ENCODE data around the gene NEAT1. TPM values are rescaled to one million over a fixed set of nuclear protein-coding genes. Genes with fewer than 3 reads are reported as not detected.
A peak's percentile ranks its signal among the peaks of the same experiment; 100 is the strongest.

NEAT1 gene
- total RNA-seq, 1 donor from 2014 or later = 43.4 TPM

DNA sequence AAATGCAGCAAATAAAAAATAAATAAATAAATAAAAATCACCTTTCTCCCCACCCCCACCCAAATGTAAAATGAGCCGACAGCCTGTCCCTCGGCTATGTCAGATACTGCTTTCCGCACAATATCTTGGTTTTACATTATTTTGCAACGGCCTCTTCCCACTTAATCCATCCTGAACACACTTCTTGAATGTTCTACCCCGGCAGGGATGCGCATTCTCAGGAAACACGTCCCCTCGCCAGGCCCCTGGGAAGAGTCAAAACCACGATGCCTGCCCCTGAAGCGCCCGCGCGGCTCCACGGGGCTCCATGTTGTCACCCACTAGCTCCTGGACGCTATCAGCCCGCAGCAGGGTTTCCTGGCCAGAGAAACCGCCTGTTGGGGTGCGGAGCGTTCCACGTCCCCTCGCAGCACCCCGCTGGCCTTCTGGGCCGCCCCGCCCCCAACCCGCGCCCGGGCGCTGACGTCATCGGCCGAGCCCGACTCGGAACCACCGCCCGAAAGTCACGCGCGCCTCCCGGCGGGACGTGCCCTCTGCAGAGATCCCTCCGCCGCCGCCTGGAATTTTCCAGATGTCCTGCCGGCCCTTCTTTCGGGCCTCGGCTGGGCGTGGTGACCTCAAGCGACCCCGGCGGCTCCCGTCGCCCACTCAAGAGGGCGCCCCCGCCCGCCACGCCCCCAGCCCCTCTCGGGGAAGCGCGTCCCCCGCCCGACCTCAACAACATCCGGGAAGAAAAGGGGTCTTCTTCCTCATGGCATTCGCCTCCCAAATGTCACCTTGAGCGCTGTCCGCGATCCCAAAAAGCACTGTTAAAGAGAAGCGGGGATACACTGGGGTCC lies 585 bp upstream of the NEAT1 start:
- TF ChIP-seq, protein P1, sequence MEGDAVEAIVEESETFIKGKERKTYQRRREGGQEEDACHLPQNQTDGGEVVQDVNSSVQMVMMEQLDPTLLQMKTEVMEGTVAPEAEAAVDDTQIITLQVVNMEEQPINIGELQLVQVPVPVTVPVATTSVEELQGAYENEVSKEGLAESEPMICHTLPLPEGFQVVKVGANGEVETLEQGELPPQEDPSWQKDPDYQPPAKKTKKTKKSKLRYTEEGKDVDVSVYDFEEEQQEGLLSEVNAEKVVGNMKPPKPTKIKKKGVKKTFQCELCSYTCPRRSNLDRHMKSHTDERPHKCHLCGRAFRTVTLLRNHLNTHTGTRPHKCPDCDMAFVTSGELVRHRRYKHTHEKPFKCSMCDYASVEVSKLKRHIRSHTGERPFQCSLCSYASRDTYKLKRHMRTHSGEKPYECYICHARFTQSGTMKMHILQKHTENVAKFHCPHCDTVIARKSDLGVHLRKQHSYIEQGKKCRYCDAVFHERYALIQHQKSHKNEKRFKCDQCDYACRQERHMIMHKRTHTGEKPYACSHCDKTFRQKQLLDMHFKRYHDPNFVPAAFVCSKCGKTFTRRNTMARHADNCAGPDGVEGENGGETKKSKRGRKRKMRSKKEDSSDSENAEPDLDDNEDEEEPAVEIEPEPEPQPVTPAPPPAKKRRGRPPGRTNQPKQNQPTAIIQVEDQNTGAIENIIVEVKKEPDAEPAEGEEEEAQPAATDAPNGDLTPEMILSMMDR (IDR thresholded peaks at IDR 0.05; ENCODE audit: unreplicated experiment) = no peak
- peaks cover 31% of the 10 kb centered on the region for H3K27me3 Mint-ChIP-seq (ENCODE audit: unreplicated experiment)
- H3K9me3 Mint-ChIP-seq (ENCODE audit: unreplicated experiment) = no peaks in the 10 kb centered on the region
- peaks cover 4% of the 10 kb centered on the region for H3K36me3 Mint-ChIP-seq (ENCODE audit: low read depth, unreplicated experiment)
- DNase-seq (ENCODE audit: low spot score) = peak; percentile 96
- peak overlapping the region; percentile 98 for H3K27ac Mint-ChIP-seq (ENCODE audit: unreplicated experiment)
- H3K4me3 Mint-ChIP-seq (ENCODE audit: unreplicated experiment) = peak overlapping the region; percentile 88
- peaks cover 82% of the 10 kb centered on the region for H3K4me1 Mint-ChIP-seq (ENCODE audit: unreplicated experiment)

DNA sequence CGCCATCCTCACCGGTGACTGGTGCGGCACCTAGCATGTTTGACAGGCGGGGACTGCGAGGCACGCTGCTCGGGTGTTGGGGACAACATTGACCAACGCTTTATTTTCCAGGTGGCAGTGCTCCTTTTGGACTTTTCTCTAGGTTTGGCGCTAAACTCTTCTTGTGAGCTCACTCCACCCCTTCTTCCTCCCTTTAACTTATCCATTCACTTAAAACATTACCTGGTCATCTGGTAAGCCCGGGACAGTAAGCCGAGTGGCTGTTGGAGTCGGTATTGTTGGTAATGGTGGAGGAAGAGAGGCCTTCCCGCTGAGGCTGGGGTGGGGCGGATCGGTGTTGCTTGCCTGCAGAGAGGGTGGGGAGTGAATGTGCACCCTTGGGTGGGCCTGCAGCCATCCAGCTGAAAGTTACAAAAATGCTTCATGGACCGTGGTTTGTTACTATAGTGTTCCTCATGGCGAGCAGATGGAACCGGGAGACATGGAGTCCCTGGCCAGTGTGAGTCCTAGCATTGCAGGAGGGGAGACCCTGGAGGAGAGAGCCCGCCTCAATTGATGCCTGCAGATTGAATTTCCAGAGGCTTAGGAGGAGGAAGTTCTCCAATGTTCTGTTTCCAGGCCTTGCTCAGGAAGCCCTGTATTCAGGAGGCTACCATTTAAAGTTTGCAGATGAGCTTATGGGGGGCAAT lies 1.1 kb downstream of the NEAT1 start:
- H3K4me1 Mint-ChIP-seq (ENCODE audit: unreplicated experiment) = peaks cover 81% of the 10 kb centered on the region
- peaks cover 4% of the 10 kb centered on the region for H3K36me3 Mint-ChIP-seq (ENCODE audit: low read depth, unreplicated experiment)
- H3K27ac Mint-ChIP-seq (ENCODE audit: unreplicated experiment) = peak overlapping the region; percentile 86
- TF ChIP-seq, protein P1 (IDR thresholded peaks at IDR 0.05; ENCODE audit: unreplicated experiment) = no peak
- H3K27me3 Mint-ChIP-seq (ENCODE audit: unreplicated experiment) = peaks cover 27% of the 10 kb centered on the region
- H3K9me3 Mint-ChIP-seq (ENCODE audit: unreplicated experiment) = no peaks in the 10 kb centered on the region
- DNase-seq (ENCODE audit: low spot score) = no peak
- H3K4me3 Mint-ChIP-seq (ENCODE audit: unreplicated experiment) = peak overlapping the region; percentile 86

DNA sequence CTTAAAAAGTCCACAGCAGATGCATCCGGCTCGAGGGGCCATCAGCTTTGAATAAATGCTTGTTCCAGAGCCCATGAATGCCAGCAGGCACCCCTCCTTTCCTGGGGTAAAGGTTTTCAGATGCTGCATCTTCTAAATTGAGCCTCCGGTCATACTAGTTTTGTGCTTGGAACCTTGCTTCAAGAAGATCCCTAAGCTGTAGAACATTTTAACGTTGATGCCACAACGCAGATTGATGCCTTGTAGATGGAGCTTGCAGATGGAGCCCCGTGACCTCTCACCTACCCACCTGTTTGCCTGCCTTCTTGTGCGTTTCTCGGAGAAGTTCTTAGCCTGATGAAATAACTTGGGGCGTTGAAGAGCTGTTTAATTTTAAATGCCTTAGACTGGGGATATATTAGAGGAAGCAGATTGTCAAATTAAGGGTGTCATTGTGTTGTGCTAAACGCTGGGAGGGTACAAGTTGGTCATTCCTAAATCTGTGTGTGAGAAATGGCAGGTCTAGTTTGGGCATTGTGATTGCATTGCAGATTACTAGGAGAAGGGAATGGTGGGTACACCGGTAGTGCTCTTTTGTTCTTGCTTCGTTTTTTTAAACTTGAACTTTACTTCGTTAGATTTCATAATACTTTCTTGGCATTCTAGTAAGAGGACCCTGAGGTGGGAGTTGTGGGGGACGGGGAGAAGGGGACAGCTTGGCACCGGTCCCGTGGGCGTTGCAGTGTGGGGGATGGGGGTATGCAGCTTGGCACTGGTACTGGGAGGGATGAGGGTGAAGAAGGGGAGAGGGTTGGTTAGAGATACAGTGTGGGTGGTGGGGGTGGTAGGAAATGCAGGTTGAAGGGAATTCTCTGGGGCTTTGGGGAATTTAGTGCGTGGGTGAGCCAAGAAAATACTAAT lies 1.9 kb downstream of the NEAT1 start:
- H3K27me3 Mint-ChIP-seq (ENCODE audit: unreplicated experiment) = peaks cover 22% of the 10 kb centered on the region
- H3K4me3 Mint-ChIP-seq (ENCODE audit: unreplicated experiment) = peak overlapping the region; percentile 49
- H3K27ac Mint-ChIP-seq (ENCODE audit: unreplicated experiment) = peak overlapping the region; percentile 5
- TF ChIP-seq, protein P1 (IDR thresholded peaks at IDR 0.05; ENCODE audit: unreplicated experiment) = no peak
- H3K9me3 Mint-ChIP-seq (ENCODE audit: unreplicated experiment) = no peaks in the 10 kb centered on the region
- DNase-seq (ENCODE audit: low spot score) = no peak
- peaks cover 4% of the 10 kb centered on the region for H3K36me3 Mint-ChIP-seq (ENCODE audit: low read depth, unreplicated experiment)
- H3K4me1 Mint-ChIP-seq (ENCODE audit: unreplicated experiment) = peaks cover 77% of the 10 kb centered on the region

DNA sequence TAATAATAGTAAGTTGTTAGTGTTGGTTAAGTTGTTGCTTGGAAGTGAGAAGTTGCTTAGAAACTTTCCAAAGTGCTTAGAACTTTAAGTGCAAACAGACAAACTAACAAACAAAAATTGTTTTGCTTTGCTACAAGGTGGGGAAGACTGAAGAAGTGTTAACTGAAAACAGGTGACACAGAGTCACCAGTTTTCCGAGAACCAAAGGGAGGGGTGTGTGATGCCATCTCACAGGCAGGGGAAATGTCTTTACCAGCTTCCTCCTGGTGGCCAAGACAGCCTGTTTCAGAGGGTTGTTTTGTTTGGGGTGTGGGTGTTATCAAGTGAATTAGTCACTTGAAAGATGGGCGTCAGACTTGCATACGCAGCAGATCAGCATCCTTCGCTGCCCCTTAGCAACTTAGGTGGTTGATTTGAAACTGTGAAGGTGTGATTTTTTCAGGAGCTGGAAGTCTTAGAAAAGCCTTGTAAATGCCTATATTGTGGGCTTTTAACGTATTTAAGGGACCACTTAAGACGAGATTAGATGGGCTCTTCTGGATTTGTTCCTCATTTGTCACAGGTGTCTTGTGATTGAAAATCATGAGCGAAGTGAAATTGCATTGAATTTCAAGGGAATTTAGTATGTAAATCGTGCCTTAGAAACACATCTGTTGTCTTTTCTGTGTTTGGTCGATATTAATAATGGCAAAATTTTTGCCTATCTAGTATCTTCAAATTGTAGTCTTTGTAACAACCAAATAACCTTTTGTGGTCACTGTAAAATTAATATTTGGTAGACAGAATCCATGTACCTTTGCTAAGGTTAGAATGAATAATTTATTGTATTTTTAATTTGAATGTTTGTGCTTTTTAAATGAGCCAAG lies 2.7 kb downstream of the NEAT1 start:
- DNase-seq (ENCODE audit: low spot score) = no peak
- H3K4me1 Mint-ChIP-seq (ENCODE audit: unreplicated experiment) = peaks cover 77% of the 10 kb centered on the region
- TF ChIP-seq, protein P1 (IDR thresholded peaks at IDR 0.05; ENCODE audit: unreplicated experiment) = no peak

More for the DNA sequence above, 2.7 kb downstream of the NEAT1 start:
- H3K27me3 Mint-ChIP-seq (ENCODE audit: unreplicated experiment) = peaks cover 22% of the 10 kb centered on the region
- H3K27ac Mint-ChIP-seq (ENCODE audit: unreplicated experiment) = no peak overlapping the region
- peak overlapping the region; percentile 49 for H3K4me3 Mint-ChIP-seq (ENCODE audit: unreplicated experiment)
- H3K36me3 Mint-ChIP-seq (ENCODE audit: low read depth, unreplicated experiment) = peaks cover 4% of the 10 kb centered on the region
- no peaks in the 10 kb centered on the region for H3K9me3 Mint-ChIP-seq (ENCODE audit: unreplicated experiment)

Measured in endothelial cell (in vitro differentiated cells).